HEK293 (cell line): ENCODE results near the gene NHSL2.
A peak's percentile ranks its signal among the peaks of the same experiment; 100 is the strongest.

Experiments used
- CTCF ChIA-PET: fragments of 350-600 bp; formaldehyde crosslinking; extraction: SDS; loops from one replicate; lab custom pipeline; 2021; ENCODE audit warnings: antibody characterized with exemption; lab: Yijun Ruan, JAX
- POLR2A ChIA-PET: fragments of 300-600 bp; formaldehyde crosslinking; extraction: SDS; loops from one replicate; lab custom pipeline; 2020; ENCODE audit warnings: antibody characterized with exemption, inconsistent platforms; lab: Yijun Ruan, JAX
- H3K27ac ChIP-seq: fragments of 200-500 bp; sonication (Bioruptor generic); 2 replicates; pipeline ENCODE4 v1.5.1; 2014; ENCODE audit warnings: low read depth, low read length, control low read depth, inconsistent platforms; ENCODE audit errors: extremely low read depth
- H3K36me3 ChIP-seq, 2 experiments: fragments of 200-500 bp in 1 of 2; sonication (Bioruptor generic) in 1 of 2; 1 replicate in 1 of 2; 2 replicates in 1 of 2; pipeline ENCODE4 v1.5.1; 2014 to 2017; ENCODE audit warnings: inconsistent platforms in 2 of 2, low read length in 2 of 2; ENCODE audit not compliant: control insufficient read depth in 2 of 2, insufficient read depth in 1 of 2
- H3K4me1 ChIP-seq: fragments of 200-500 bp; sonication (Bioruptor generic); 2 replicates; pipeline ENCODE4 v1.5.1; 2014; ENCODE audit warnings: mild to moderate bottlenecking, low read length, inconsistent platforms; ENCODE audit not compliant: control insufficient read depth, insufficient read depth
- H3K4me3 ChIP-seq: 2 replicates; pipeline ENCODE4 v1.5.1; 2011; ENCODE audit warnings: low read depth, mild to moderate bottlenecking, control low read depth, low read length, moderate library complexity
- H3K9me3 ChIP-seq: fragments of 200-500 bp; sonication (Bioruptor generic); 2 replicates; pipeline ENCODE4 v1.5.1; 2014; ENCODE audit warnings: low read depth, low read length, inconsistent platforms; ENCODE audit not compliant: control insufficient read depth, insufficient read depth
- HOXC10 ChIP-seq: sonication (generic); formaldehyde crosslinking; IDR thresholded peaks from 2 replicates; pipeline ENCODE4 v1.8.1; 2023; ENCODE audit warnings: mild to moderate bottlenecking, missing genetic modification reagents
- MEIS1 ChIP-seq: sonication (generic); formaldehyde crosslinking; IDR thresholded peaks from 2 replicates; pipeline ENCODE4 v1.8.1; 2022; ENCODE audit warnings: missing genetic modification reagents, mild to moderate bottlenecking, borderline replicate concordance
- MYNN ChIP-seq: fragments of 450-650 bp; formaldehyde crosslinking; IDR thresholded peaks from 2 replicates; pipeline ENCODE4 v1.5.1; 2016; ENCODE audit warnings: missing biosample characterization, missing genetic modification characterization, borderline replicate concordance
- ZEB2 ChIP-seq: fragments of 450-650 bp; formaldehyde crosslinking; IDR thresholded peaks from 2 replicates; pipeline ENCODE4 v1.5.1; 2016; ENCODE audit warnings: missing biosample characterization, missing genetic modification characterization
- ZNF157 ChIP-seq: fragments of 450-650 bp; formaldehyde crosslinking; IDR thresholded peaks from 2 replicates; pipeline ENCODE4 v1.5.1; 2016; ENCODE audit warnings: missing biosample characterization, missing genetic modification characterization
- ZNF221 ChIP-seq: fragments of 450-650 bp; formaldehyde crosslinking; IDR thresholded peaks from 2 replicates; pipeline ENCODE4 v1.5.1; 2017; ENCODE audit warnings: missing biosample characterization, missing genetic modification characterization, borderline replicate concordance
- ZNF248 ChIP-seq: fragments of 450-650 bp; formaldehyde crosslinking; IDR thresholded peaks from 2 replicates; pipeline ENCODE4 v1.5.1; 2017; ENCODE audit warnings: missing biosample characterization, missing genetic modification characterization
- ZNF311 ChIP-seq: fragments of 450-650 bp; formaldehyde crosslinking; IDR thresholded peaks from 2 replicates; pipeline ENCODE4 v1.5.1; 2017; ENCODE audit warnings: missing biosample characterization, missing genetic modification characterization, borderline replicate concordance
- ZNF548 ChIP-seq: fragments of 450-650 bp; formaldehyde crosslinking; IDR thresholded peaks from 2 replicates; pipeline ENCODE4 v1.5.1; 2016; ENCODE audit warnings: missing biosample characterization, missing genetic modification characterization
- ZNF585B ChIP-seq: fragments of 450-650 bp; formaldehyde crosslinking; IDR thresholded peaks from 2 replicates; pipeline ENCODE4 v1.5.1; 2016; ENCODE audit warnings: missing biosample characterization, missing genetic modification characterization
- ZNF596 ChIP-seq: fragments of 450-650 bp; IDR thresholded peaks from 2 replicates; pipeline ENCODE4 v1.5.0; 2018; ENCODE audit warnings: missing biosample characterization, mild to moderate bottlenecking, missing genetic modification characterization, moderate library complexity
- ZNF624 ChIP-seq: fragments of 450-650 bp; formaldehyde crosslinking; IDR thresholded peaks from 2 replicates; pipeline ENCODE4 v1.5.1; 2017; ENCODE audit warnings: missing biosample characterization, missing genetic modification characterization
- ZNF76 ChIP-seq: fragments of 450-650 bp; formaldehyde crosslinking; IDR thresholded peaks from 2 replicates; pipeline ENCODE4; 2016; ENCODE audit warnings: low read depth, missing biosample characterization, missing genetic modification characterization, borderline replicate concordance
- ZNF791 ChIP-seq: fragments of 450-650 bp; formaldehyde crosslinking; IDR thresholded peaks from 2 replicates; pipeline ENCODE4 v1.5.1; 2016; ENCODE audit warnings: missing biosample characterization, missing genetic modification characterization
- ZNF830 ChIP-seq: fragments of 450-650 bp; IDR thresholded peaks from 2 replicates; pipeline ENCODE4 v1.5.0; 2018; ENCODE audit warnings: missing biosample characterization, missing genetic modification characterization, low read depth, mild to moderate bottlenecking, moderate library complexity
- ZSCAN23 ChIP-seq: fragments of 450-650 bp; formaldehyde crosslinking; IDR thresholded peaks from 2 replicates; pipeline ENCODE4 v1.5.1; 2016; ENCODE audit warnings: missing biosample characterization, missing genetic modification characterization
- ZSCAN30 ChIP-seq: fragments of 450-650 bp; IDR thresholded peaks from 2 replicates; pipeline ENCODE4 v1.5.1; 2018; ENCODE audit warnings: missing biosample characterization, mild to moderate bottlenecking, missing genetic modification characterization, moderate library complexity
- ZSCAN5A ChIP-seq: fragments of 450-650 bp; formaldehyde crosslinking; IDR thresholded peaks from 2 replicates; pipeline ENCODE4 v1.5.1; 2016; ENCODE audit warnings: missing biosample characterization, missing genetic modification characterization
- TF ChIP-seq, protein P1 (sequence below): fragments of 450-650 bp; formaldehyde crosslinking; IDR thresholded peaks from 2 replicates; pipeline ENCODE4 v1.5.1; 2016; ENCODE audit warnings: missing biosample characterization, missing genetic modification characterization
- TF ChIP-seq, protein P2 (sequence below): fragments of 450-650 bp; IDR thresholded peaks from 2 replicates; pipeline ENCODE4 v1.5.1; 2018; ENCODE audit warnings: missing biosample characterization, missing genetic modification characterization

NHSL2 gene

GRCh38 chrX:72088761-72089160, 178.1 kb downstream of the NHSL2 start (continued):
- TF ChIP-seq ZNF311 (tag by site-specific recombination) (no peak), ZSCAN5A (tag by site-specific recombination) (no peak), ZNF830 (tag by site-specific recombination) (no peak)

- H3K4me1 ChIP-seq, result no peaks in the 10 kb centered on the region
- TF ChIP-seq HOXC10 (CRISPR knock-in tag) (no peak), ZNF791 (tag by site-specific recombination) (no peak), ZSCAN23 (no peak), ZEB2 (tag by site-specific recombination) (no peak), ZNF76 (tag by site-specific recombination) (no peak), ZSCAN5A (tag by site-specific recombination) (no peak), ZNF248 (tag by site-specific recombination) (no peak), ZNF157 (tag by site-specific recombination) (no peak), ZNF548 (no peak), ZNF596 (tag by site-specific recombination) (no peak), ZNF624 (tag by site-specific recombination) (no peak)
- TF ChIP-seq, all 188 proteins: peak for 0
- Histone ChIP-seq H3K4me3 (no peak overlapping the region), H3K27ac (no peak overlapping the region), H3K9me3 (no peaks in the 10 kb centered on the region; the same call in 1 of the 2 replicates), H3K36me3 (no peaks in the 10 kb centered on the region)
- ChIA-PET POLR2A (no interaction called here), CTCF (interaction anchor here (0.7 kb wide), 2 partner anchors 35 to 71 kb away, joined by 5 to 6 read pairs; no protein-coding TSS in a partner anchor)
These were observed 178.6 kb downstream of the NHSL2 start for GRCh38 chrX:72089254-72089653.

DNA sequence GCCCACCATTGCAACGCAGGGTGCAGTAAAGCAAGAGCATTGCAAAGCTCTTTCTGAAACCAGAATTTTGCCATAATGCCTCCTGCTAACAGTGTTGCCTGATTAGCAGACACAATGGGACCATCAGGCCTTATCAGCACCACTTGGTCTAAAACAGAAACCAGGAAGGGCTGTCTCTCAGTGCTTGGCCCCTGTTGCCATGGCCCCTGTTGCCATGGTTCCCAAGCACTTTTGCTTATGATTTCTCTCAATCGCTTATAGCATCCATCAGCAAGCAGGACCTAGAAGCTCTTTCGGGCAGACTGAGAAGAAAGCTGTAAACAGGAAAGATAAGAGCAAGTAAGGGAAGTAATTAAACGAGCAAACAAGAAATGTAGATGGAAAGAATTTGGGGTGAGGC, 184.2 kb downstream of the NHSL2 start:
- Histone ChIP-seq H3K9me3 (no peaks in the 10 kb centered on the region; the same call in 1 of the 2 replicates), H3K4me3 (no peak overlapping the region), H3K4me1 (no peaks in the 10 kb centered on the region), H3K36me3 (no peaks in the 10 kb centered on the region), H3K27ac (no peak overlapping the region)
- POLR2A ChIA-PET, result no interaction called here
- CTCF ChIA-PET, result interaction anchor here (1.4 kb wide), 1 partner anchor 32 kb away, joined by 8 read pairs; no protein-coding TSS in a partner anchor
- TF ChIP-seq MYNN (tag by site-specific recombination), result peak; percentile 89
- no peak for TF ChIP-seq MEIS1 (CRISPR knock-in tag)
- TF ChIP-seq ZSCAN30 (tag by site-specific recombination), result no peak
- no peak for TF ChIP-seq ZEB2 (tag by site-specific recombination)
- peak; percentile 48 for TF ChIP-seq ZNF585B
- TF ChIP-seq, protein P1, sequence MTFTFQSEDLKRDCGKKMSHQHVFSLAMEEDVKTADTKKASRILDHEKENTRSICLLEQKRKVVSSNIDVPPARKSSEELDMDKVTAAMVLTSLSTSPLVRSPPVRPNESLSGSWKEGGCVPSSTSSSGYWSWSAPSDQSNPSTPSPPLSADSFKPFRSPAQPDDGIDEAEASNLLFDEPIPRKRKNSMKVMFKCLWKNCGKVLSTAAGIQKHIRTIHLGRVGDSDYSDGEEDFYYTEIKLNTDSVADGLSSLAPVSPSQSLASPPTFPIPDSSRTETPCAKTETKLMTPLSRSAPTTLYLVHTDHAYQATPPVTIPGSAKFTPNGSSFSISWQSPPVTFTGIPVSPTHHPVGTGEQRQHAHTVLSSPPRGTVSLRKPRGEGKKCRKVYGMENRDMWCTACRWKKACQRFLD (tag by site-specific recombination), result no peak
- TF ChIP-seq, protein P2, sequence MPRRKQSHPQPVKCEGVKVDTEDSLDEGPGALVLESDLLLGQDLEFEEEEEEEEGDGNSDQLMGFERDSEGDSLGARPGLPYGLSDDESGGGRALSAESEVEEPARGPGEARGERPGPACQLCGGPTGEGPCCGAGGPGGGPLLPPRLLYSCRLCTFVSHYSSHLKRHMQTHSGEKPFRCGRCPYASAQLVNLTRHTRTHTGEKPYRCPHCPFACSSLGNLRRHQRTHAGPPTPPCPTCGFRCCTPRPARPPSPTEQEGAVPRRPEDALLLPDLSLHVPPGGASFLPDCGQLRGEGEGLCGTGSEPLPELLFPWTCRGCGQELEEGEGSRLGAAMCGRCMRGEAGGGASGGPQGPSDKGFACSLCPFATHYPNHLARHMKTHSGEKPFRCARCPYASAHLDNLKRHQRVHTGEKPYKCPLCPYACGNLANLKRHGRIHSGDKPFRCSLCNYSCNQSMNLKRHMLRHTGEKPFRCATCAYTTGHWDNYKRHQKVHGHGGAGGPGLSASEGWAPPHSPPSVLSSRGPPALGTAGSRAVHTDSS (tag by site-specific recombination), result no peak
- no peak for TF ChIP-seq ZNF221 (tag by site-specific recombination)
